Endothelial cell of umbilical vein (primary cell): ENCODE data around the gene TCP11.

Source experiments
- EZH2 ChIP-seq: IDR thresholded peaks from 2 replicates; pipeline ENCODE4 v1.6.1; 2012; ENCODE audit warnings: borderline replicate concordance, low read depth, mild to moderate bottlenecking, moderate library complexity, low read length, inconsistent platforms; ENCODE audit not compliant: severe bottlenecking
- GATA2 ChIP-seq: IDR thresholded peaks from 2 replicates; pipeline ENCODE4 v1.7.0; 2011; ENCODE audit warnings: low read depth, mild to moderate bottlenecking, moderate library complexity, mixed read lengths, low read length; ENCODE audit not compliant: insufficient read length, insufficient read depth
- JUN ChIP-seq: IDR thresholded peaks from 2 replicates; pipeline ENCODE4 v1.6.1; 2011; ENCODE audit warnings: borderline replicate concordance, low read depth; ENCODE audit not compliant: insufficient read length, insufficient read depth
- MAX ChIP-seq: IDR thresholded peaks from 2 replicates; pipeline ENCODE4 v1.6.1; 2011; ENCODE audit not compliant: insufficient read depth, insufficient read length
- MYC ChIP-seq: IDR thresholded peaks from one replicate; pipeline ENCODE4 v1.6.1; 2011; ENCODE audit warnings: mild to moderate bottlenecking, low read depth, low read length
- POLR2A ChIP-seq: IDR thresholded peaks from 2 replicates; pipeline ENCODE4 v1.6.1; 2012; ENCODE audit warnings: low read depth, mild to moderate bottlenecking, control low read depth, low read length
- POLR2AphosphoS5 ChIP-seq: IDR thresholded peaks from 2 replicates; pipeline ENCODE4 v1.6.1; 2012; ENCODE audit warnings: low read depth, mild to moderate bottlenecking, control low read depth, low read length, moderate library complexity; ENCODE audit not compliant: insufficient read depth
- TF ChIP-seq, protein P1 (sequence below), 2 donors: IDR thresholded peaks; 1 replicate in 1 of 2; 2 replicates in 1 of 2; pipeline ENCODE4 v1.5.1; 2011; ENCODE audit warnings: low read length in 2 of 2, mild to moderate bottlenecking in 2 of 2, moderate library complexity in 2 of 2, control low read depth in 1 of 2, inconsistent platforms in 1 of 2, low read depth in 1 of 2; ENCODE audit not compliant: insufficient read depth in 1 of 2; ENCODE audit errors: extremely low read depth in 1 of 2

DNA sequence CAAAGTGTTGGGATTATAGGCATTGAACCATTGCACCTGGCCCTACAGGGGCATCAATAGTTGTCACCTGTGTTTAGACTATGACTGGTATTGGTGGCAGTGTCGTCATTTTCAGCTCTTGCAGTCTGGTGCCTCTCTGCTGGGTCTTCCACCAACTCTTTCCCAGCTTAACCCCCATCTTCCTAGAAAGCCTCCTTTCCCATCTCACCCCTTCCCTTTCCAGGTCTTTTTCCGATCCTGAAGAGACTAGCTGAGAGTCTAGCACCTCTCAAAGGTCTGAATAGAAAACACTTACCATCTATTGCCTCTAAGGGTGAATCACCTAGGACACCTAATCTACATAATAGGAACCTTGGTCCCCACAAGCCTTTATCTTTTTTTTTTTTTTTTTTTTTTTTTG lies 71.0 kb downstream of the TCP11 start:
- TF ChIP-seq, protein P1, sequence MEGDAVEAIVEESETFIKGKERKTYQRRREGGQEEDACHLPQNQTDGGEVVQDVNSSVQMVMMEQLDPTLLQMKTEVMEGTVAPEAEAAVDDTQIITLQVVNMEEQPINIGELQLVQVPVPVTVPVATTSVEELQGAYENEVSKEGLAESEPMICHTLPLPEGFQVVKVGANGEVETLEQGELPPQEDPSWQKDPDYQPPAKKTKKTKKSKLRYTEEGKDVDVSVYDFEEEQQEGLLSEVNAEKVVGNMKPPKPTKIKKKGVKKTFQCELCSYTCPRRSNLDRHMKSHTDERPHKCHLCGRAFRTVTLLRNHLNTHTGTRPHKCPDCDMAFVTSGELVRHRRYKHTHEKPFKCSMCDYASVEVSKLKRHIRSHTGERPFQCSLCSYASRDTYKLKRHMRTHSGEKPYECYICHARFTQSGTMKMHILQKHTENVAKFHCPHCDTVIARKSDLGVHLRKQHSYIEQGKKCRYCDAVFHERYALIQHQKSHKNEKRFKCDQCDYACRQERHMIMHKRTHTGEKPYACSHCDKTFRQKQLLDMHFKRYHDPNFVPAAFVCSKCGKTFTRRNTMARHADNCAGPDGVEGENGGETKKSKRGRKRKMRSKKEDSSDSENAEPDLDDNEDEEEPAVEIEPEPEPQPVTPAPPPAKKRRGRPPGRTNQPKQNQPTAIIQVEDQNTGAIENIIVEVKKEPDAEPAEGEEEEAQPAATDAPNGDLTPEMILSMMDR (IDR thresholded peaks at IDR 0.05; ENCODE audit: extremely low read depth in 1 of 2, insufficient read depth in 1 of 2, low read depth in 1 of 2, low read length in 2 of 2): no peak
- TF ChIP-seq MAX (no peak), EZH2 (no peak), POLR2A (no peak), GATA2 (no peak), POLR2AphosphoS5 (no peak), MYC (no peak), JUN (no peak)
